Right lobe of liver (tissue), 4 donors: ENCODE data around the gene STXBP6.

ENCODE experiments used
- CTCF ChIP-seq, 4 donors: fragments of 200-600 bp in 3 of 4; fragments of 450-650 bp in 1 of 4; IDR thresholded peaks; one replicate each; pipeline versions ENCODE4 v1.5.1 to v1.8.0; 2016 to 2022; ENCODE audit warnings: antibody characterized with exemption in 4 of 4, mild to moderate bottlenecking in 2 of 4
- POLR2A ChIP-seq: fragments of 450-650 bp; IDR thresholded peaks from one replicate; pipeline ENCODE4 v1.6.1; 2017; ENCODE audit warnings: antibody characterized with exemption, mild to moderate bottlenecking
- donor health status: DM: no; HTN: no; CAD: no.
- donor health status: DM: no; HTN: no; CAD: no.
- donor health status: DM: no; HTN: yes; CAD: no.

GRCh38 chr14:25041484-25041883 is 8.5 kb downstream of the STXBP6 start:
- TF ChIP-seq CTCF (IDR thresholded peaks at IDR 0.05) (no peak), POLR2A (no peak)
